ENCODE results near the gene IL22. TPM values are rescaled to one million over a fixed set of nuclear protein-coding genes. Genes with fewer than 3 reads are reported as not detected.

IL22 gene
- total and polyA plus RNA-seq, 12 donors = not detected

DNA sequence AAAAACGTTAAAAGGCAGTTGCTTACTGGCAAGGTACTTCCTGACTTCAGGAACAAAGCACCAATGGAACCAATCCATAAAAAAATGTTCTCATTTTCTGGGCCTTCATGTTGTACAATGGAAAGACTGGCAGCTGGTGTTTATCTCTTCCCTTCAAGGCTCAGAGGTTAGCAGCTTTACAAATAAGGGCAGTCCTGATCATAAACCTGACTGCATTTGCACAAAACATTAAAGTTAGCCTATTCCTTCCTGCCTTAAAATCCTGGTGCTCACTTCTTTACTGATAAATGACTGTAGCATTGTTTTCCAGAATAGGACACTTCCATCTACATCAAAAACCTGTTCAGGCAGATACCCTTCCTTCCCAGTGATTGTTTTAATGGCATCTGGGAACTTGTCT, 47.0 kb downstream of the IL22 start:
- H3K27ac ChIP-seq = no peak overlapping the region
- intact Hi-C loops (cut with DNase I) = no loop called here
- H3K27me3 ChIP-seq = peaks cover 14% of the 10 kb centered on the region
- no peak overlapping the region for H3K4me3 ChIP-seq
- H3K4me1 ChIP-seq (replicated peaks in 1 of 2) = no peaks in the 10 kb centered on the region
- WGBS, 4 donors = 10 to 37% (median 22%) methylated on average over 1 of the region's 1 CpG
- TF ChIP-seq CTCF (IDR thresholded peaks at IDR 0.05) = no peak
- no peak for DNase-seq
- H3K36me3 ChIP-seq (replicated peaks in 1 of 2) = no peaks in the 10 kb centered on the region
- no peaks in the 10 kb centered on the region for H3K9me3 ChIP-seq (replicated peaks in 1 of 3)

GRCh38 chr12:68203460-68203875, 49.9 kb downstream of the IL22 start:
- Histone ChIP-seq H3K27ac (no peak overlapping the region), H3K4me1 (replicated peaks in 1 of 2) (no peaks in the 10 kb centered on the region), H3K27me3 (peaks cover 14% of the 10 kb centered on the region), H3K4me3 (no peak overlapping the region), H3K36me3 (replicated peaks in 1 of 2) (no peaks in the 10 kb centered on the region), H3K9me3 (replicated peaks in 1 of 3) (no peaks in the 10 kb centered on the region)
- TF ChIP-seq POLR2A (IDR thresholded peaks at IDR 0.05) (no peak), CTCF (IDR thresholded peaks at IDR 0.05) (no peak)
- intact Hi-C loops (cut with DNase I) = no loop called here
- WGBS, 4 donors = 48 to 60% (median 60%) methylated on average over 5 of the region's 5 CpGs
- no peak for DNase-seq

GRCh38 chr12:68200854-68201253, 52.5 kb downstream of the IL22 start:
- no peak for TF ChIP-seq POLR2A (IDR thresholded peaks at IDR 0.05)
- TF ChIP-seq CTCF (IDR thresholded peaks at IDR 0.05) = no peak
- no peak overlapping the region for H3K27ac ChIP-seq
- no peaks in the 10 kb centered on the region for H3K27me3 ChIP-seq
- DNase-seq = no peak
- WGBS, 4 donors = 75 to 82% (median 78%) methylated on average over 2 of the region's 2 CpGs
- H3K36me3 ChIP-seq (replicated peaks in 1 of 2) = no peaks in the 10 kb centered on the region
- no peaks in the 10 kb centered on the region for H3K9me3 ChIP-seq (replicated peaks in 1 of 3)
- intact Hi-C loops (cut with DNase I) = no loop called here
- no peak overlapping the region for H3K4me3 ChIP-seq
- H3K4me1 ChIP-seq (replicated peaks in 1 of 2) = no peaks in the 10 kb centered on the region

DNA sequence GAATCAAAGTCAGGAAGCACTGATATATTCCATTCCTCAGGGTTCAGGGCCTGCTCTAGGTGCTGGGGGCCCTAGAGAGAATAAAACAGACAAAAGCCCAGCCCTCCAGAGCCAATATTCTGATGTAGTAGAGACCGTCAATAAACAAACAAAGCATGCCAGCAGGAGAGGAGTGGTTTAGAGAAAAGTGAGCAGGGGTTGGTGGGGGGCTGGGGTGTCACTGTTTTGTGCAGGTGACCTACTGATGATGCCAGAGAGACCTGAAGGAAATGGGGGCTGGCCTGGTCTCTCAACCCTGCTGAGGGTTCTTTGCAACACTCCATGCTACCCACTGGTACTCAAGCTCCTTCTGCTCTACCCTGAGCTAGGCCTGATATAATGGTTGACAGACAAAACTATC, 54.3 kb downstream of the IL22 start:
- WGBS, 4 donors = 93 to 100% (median 98%) methylated on average over 1 of the region's 1 CpG
- H3K4me3 ChIP-seq = no peak overlapping the region
- H3K9me3 ChIP-seq (replicated peaks in 1 of 3) = no peaks in the 10 kb centered on the region
- no peak for DNase-seq
- H3K27me3 ChIP-seq = no peaks in the 10 kb centered on the region
- intact Hi-C loops (cut with DNase I) = no loop called here
- no peak overlapping the region for H3K27ac ChIP-seq
- H3K36me3 ChIP-seq (replicated peaks in 1 of 2) = no peaks in the 10 kb centered on the region
- TF ChIP-seq POLR2A (IDR thresholded peaks at IDR 0.05) (no peak), CTCF (IDR thresholded peaks at IDR 0.05) (no peak)
- no peaks in the 10 kb centered on the region for H3K4me1 ChIP-seq (replicated peaks in 1 of 2)
